Erythroblast (primary cell): ENCODE data around the gene TGIF1.

ENCODE experiments used
- GATA1 ChIP-seq: IDR thresholded peaks from 2 replicates; pipeline ENCODE4 v1.6.1; 2011; ENCODE audit warnings: low read depth, mild to moderate bottlenecking, control low read depth, low read length, moderate library complexity
- POLR2A ChIP-seq: IDR thresholded peaks from 2 replicates; pipeline ENCODE4 v1.6.1; 2011; ENCODE audit warnings: mild to moderate bottlenecking, low read length

DNA sequence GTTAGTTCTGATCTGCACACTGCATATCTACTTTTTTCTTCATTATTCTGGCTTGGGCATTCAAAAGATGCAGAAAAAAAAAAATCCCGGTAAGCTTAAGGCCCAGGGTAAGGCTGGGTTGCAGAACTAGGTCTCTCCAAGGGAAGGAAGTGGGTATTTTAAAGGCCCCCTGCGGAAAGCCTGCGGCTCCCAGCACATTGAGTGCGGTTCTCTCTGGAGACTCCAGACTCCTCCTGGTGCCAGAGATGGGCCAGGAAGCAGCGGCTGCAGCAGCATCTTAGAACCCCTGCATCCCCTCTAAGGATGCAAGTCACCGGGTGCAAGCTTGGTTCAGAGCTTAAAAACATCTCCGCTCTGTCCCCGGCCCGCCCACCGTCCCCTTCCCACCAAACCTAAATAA, 49.5 kb downstream of the TGIF1 start:
- no peak for TF ChIP-seq POLR2A
- no peak for TF ChIP-seq GATA1
